ENCODE results near the gene GLG1.

The GLG1 gene

GRCh38 chr16:74606521-74607309, at the start of gene GLG1:
Gene GLG1 (minus strand): TSS chr16:74607114. CDS start chr16:74607094, 20 bp downstream.
- TF ChIP-seq YY1 (IDR thresholded peaks at IDR 0.05; ENCODE audit: low read depth) (peak; percentile 93), CREB1 (IDR thresholded peaks at IDR 0.05; ENCODE audit: low read depth) (no peak; the same call in 1 of the 2 replicates), EP300 (IDR thresholded peaks at IDR 0.05; ENCODE audit: borderline replicate concordance) (0 out of 2 replicates have a peak, but pooled peaks have one; percentile 29), CEBPB (IDR thresholded peaks at IDR 0.05) (no peak), NFIC (IDR thresholded peaks at IDR 0.05) (no peak; the same call in 1 of the 2 replicates), TEAD4 (IDR thresholded peaks at IDR 0.05) (no peak; the same call in 1 of the 2 replicates), MAX (IDR thresholded peaks at IDR 0.05) (peak; percentile 74), USF1 (IDR thresholded peaks at IDR 0.05) (no peak; the same call in 1 of the 2 replicates), RAD21 (IDR thresholded peaks at IDR 0.05; ENCODE audit: low read depth) (0 out of 2 replicates have a peak, but pooled peaks have one; percentile 5), ZBTB7A (IDR thresholded peaks at IDR 0.05; ENCODE audit: low read depth) (no peak), TAF1 (IDR thresholded peaks at IDR 0.05; ENCODE audit: low read depth) (peak; percentile 98), EGR1 (IDR thresholded peaks at IDR 0.05) (peak; percentile 18; the same call in 1 of the 2 replicates), TCF12 (IDR thresholded peaks at IDR 0.05; ENCODE audit: low read depth) (no peak), FOXM1 (IDR thresholded peaks at IDR 0.05; ENCODE audit: borderline replicate concordance, low read depth) (no peak)
- TF ChIP-seq, protein P1, sequence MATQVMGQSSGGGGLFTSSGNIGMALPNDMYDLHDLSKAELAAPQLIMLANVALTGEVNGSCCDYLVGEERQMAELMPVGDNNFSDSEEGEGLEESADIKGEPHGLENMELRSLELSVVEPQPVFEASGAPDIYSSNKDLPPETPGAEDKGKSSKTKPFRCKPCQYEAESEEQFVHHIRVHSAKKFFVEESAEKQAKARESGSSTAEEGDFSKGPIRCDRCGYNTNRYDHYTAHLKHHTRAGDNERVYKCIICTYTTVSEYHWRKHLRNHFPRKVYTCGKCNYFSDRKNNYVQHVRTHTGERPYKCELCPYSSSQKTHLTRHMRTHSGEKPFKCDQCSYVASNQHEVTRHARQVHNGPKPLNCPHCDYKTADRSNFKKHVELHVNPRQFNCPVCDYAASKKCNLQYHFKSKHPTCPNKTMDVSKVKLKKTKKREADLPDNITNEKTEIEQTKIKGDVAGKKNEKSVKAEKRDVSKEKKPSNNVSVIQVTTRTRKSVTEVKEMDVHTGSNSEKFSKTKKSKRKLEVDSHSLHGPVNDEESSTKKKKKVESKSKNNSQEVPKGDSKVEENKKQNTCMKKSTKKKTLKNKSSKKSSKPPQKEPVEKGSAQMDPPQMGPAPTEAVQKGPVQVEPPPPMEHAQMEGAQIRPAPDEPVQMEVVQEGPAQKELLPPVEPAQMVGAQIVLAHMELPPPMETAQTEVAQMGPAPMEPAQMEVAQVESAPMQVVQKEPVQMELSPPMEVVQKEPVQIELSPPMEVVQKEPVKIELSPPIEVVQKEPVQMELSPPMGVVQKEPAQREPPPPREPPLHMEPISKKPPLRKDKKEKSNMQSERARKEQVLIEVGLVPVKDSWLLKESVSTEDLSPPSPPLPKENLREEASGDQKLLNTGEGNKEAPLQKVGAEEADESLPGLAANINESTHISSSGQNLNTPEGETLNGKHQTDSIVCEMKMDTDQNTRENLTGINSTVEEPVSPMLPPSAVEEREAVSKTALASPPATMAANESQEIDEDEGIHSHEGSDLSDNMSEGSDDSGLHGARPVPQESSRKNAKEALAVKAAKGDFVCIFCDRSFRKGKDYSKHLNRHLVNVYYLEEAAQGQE (IDR thresholded peaks at IDR 0.05; ENCODE audit: low read depth), result no peak

DNA sequence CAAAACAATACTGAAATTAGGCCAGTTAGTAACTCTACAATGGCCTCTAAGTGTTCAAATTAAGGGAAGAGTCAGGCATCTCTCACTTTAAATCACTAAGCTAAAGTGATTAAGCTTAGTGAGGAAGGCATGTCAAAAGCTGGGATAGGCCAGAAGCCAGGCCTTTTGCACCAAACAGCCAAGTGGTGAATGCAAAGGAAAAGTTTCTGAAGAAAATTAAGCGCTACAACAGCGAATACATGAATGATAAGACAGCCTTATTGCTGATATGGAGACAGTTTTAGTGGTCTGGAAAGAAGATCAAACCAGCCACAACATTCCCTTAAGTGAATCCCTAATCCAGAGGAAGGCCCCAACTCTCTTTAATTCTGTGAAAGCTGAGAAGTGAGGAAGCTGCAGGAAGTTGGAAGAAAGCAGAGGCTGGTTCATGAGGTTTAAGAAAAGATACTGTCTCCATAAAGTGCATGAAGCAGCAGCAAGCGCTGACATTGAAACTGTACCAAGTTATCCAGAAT, 47.7 kb upstream of the GLG1 start:
- no peak for TF ChIP-seq EGR1 (IDR thresholded peaks at IDR 0.05)
- TF ChIP-seq CEBPB (IDR thresholded peaks at IDR 0.05), result no peak
- TF ChIP-seq, protein P1 (IDR thresholded peaks at IDR 0.05; ENCODE audit: low read depth), result no peak
- TF ChIP-seq FOXM1 (IDR thresholded peaks at IDR 0.05; ENCODE audit: borderline replicate concordance, low read depth), result no peak
- TF ChIP-seq YY1 (IDR thresholded peaks at IDR 0.05; ENCODE audit: low read depth), result no peak
- TF ChIP-seq NFIC (IDR thresholded peaks at IDR 0.05), result no peak
- no peak for TF ChIP-seq RAD21 (IDR thresholded peaks at IDR 0.05; ENCODE audit: low read depth)
- TF ChIP-seq CREB1 (IDR thresholded peaks at IDR 0.05; ENCODE audit: low read depth), result no peak
- TF ChIP-seq USF1 (IDR thresholded peaks at IDR 0.05), result no peak
- TF ChIP-seq MAX (IDR thresholded peaks at IDR 0.05), result no peak
- TF ChIP-seq TAF1 (IDR thresholded peaks at IDR 0.05; ENCODE audit: low read depth), result no peak
- TF ChIP-seq TEAD4 (IDR thresholded peaks at IDR 0.05), result no peak
- no peak for TF ChIP-seq ZBTB7A (IDR thresholded peaks at IDR 0.05; ENCODE audit: low read depth)
- TF ChIP-seq EP300 (IDR thresholded peaks at IDR 0.05; ENCODE audit: borderline replicate concordance), result no peak
- TF ChIP-seq TCF12 (IDR thresholded peaks at IDR 0.05; ENCODE audit: low read depth), result no peak

DNA sequence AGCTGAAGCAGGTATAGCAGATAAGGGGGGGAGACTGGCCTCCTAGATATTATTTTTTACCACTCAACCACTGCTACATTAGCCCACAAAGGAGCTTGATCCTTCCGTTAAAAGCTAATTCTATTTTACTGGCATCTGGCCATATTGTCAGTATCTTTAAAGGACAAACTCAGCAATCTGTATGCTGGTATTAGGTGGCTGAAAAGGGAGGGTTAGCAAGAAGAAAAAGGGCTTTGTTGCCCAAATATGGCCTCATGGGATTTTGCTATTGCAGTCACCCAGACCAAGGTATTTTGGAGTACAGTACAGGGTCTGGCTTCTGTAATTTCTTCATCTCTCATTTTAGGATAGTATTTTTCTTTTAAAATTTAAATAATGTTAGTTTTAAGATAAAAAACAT, 45.3 kb upstream of the GLG1 start:
- no peak for TF ChIP-seq RAD21 (IDR thresholded peaks at IDR 0.05; ENCODE audit: low read depth)
- TF ChIP-seq NFIC (IDR thresholded peaks at IDR 0.05), result no peak
- no peak for TF ChIP-seq MAX (IDR thresholded peaks at IDR 0.05)
- no peak for TF ChIP-seq CREB1 (IDR thresholded peaks at IDR 0.05; ENCODE audit: low read depth)
- TF ChIP-seq ZBTB7A (IDR thresholded peaks at IDR 0.05; ENCODE audit: low read depth), result no peak
- TF ChIP-seq USF1 (IDR thresholded peaks at IDR 0.05), result no peak
- TF ChIP-seq FOXM1 (IDR thresholded peaks at IDR 0.05; ENCODE audit: borderline replicate concordance, low read depth), result no peak
- TF ChIP-seq CEBPB (IDR thresholded peaks at IDR 0.05), result no peak

- TF ChIP-seq YY1 (IDR thresholded peaks at IDR 0.05; ENCODE audit: low read depth) (no peak), NFIC (IDR thresholded peaks at IDR 0.05) (no peak), RAD21 (IDR thresholded peaks at IDR 0.05; ENCODE audit: low read depth) (no peak), TCF12 (IDR thresholded peaks at IDR 0.05; ENCODE audit: low read depth) (no peak), ZBTB7A (IDR thresholded peaks at IDR 0.05; ENCODE audit: low read depth) (no peak), EP300 (IDR thresholded peaks at IDR 0.05; ENCODE audit: borderline replicate concordance) (no peak)
- TF ChIP-seq, protein P1 (IDR thresholded peaks at IDR 0.05; ENCODE audit: low read depth), result no peak
Observed at GRCh38 chr16:74651841-74652240, 44.9 kb upstream of the GLG1 start.
